H7 (cell line): ENCODE results near the gene FLVCR2. TPM values are rescaled to one million over a fixed set of nuclear protein-coding genes. Genes with fewer than 3 reads are reported as not detected.
"Not testable (repeated sequence)": the region's sequence is repeated elsewhere in the genome, so short reads cannot be mapped to it uniquely, and the experiment has no call there.

Experiments used
- DNase-seq: peaks from one replicate; pipeline ENCODE4 v3.0.0; 2012
- H3K27me3 ChIP-seq: 2 replicates; pipeline ENCODE4 v1.6.0; 2011; ENCODE audit warnings: mild to moderate bottlenecking, low read length; ENCODE audit not compliant: control insufficient read depth, insufficient read depth
- H3K36me3 ChIP-seq: replicated peaks from 2 replicates; pipeline ENCODE4 v1.5.1; 2011; ENCODE audit warnings: low read length; ENCODE audit not compliant: control insufficient read depth, insufficient read depth
- H3K4me3 ChIP-seq: 2 replicates; pipeline ENCODE4 v1.5.1; 2011; ENCODE audit warnings: low read depth, mild to moderate bottlenecking, control low read depth, low read length, moderate library complexity; ENCODE audit not compliant: insufficient read depth
- total RNA-seq: library from RNA; depleted of rRNA; stranded (reverse); fragments of >200 nt; shearing (Covaris generic); gene quantifications from 2 replicates; pipeline ENCODE4 v1.2.3, GENCODE V29; 2014

FLVCR2 gene
- total RNA-seq, 1 experiment from 2014 or later, result 2.7 TPM

GRCh38 chr14:75595226-75595625 is 16.8 kb downstream of the FLVCR2 start:
- no peak for DNase-seq
- H3K36me3 ChIP-seq, result no peaks in the 10 kb centered on the region
- H3K27me3 ChIP-seq, result no peaks in the 10 kb centered on the region
- no peak overlapping the region for H3K4me3 ChIP-seq

- Histone ChIP-seq H3K4me3 (no peak overlapping the region), H3K27me3 (no peaks in the 10 kb centered on the region), H3K36me3 (no peaks in the 10 kb centered on the region)
- no peak for DNase-seq
These were observed 18.7 kb downstream of the FLVCR2 start for GRCh38 chr14:75597149-75597548.

GRCh38 chr14:75600100-75600499 is 21.7 kb downstream of the FLVCR2 start:
- not testable (repeated sequence) for DNase-seq, H3K4me3 ChIP-seq, H3K36me3 ChIP-seq, H3K27me3 ChIP-seq

- H3K27me3 ChIP-seq, DNase-seq: not testable (repeated sequence)
These were observed 22.6 kb downstream of the FLVCR2 start for GRCh38 chr14:75601061-75601460.

GRCh38 chr14:75602503-75602902 is 24.1 kb downstream of the FLVCR2 start:
- Histone ChIP-seq H3K27me3 (no peaks in the 10 kb centered on the region), H3K4me3 (no peak overlapping the region)

More at GRCh38 chr14:75601061-75601460, 22.6 kb downstream of the FLVCR2 start:
- not testable (repeated sequence) for H3K36me3 ChIP-seq, H3K4me3 ChIP-seq

GRCh38 chr14:75604979-75605851 is 26.8 kb downstream of the FLVCR2 start:
- Histone ChIP-seq H3K36me3 (no peaks in the 10 kb centered on the region), H3K4me3 (no peak overlapping the region), H3K27me3 (no peaks in the 10 kb centered on the region)
- no peak for DNase-seq

More at GRCh38 chr14:75602503-75602902, 24.1 kb downstream of the FLVCR2 start:
- H3K36me3 ChIP-seq, result no peaks in the 10 kb centered on the region
- no peak for DNase-seq

GRCh38 chr14:75605916-75606315 is 27.5 kb downstream of the FLVCR2 start:
- no peak for DNase-seq
- Histone ChIP-seq H3K4me3 (no peak overlapping the region), H3K27me3 (no peaks in the 10 kb centered on the region), H3K36me3 (no peaks in the 10 kb centered on the region)

- H3K36me3 ChIP-seq, result no peaks in the 10 kb centered on the region
- no peak overlapping the region for H3K4me3 ChIP-seq
- DNase-seq, result no peak
- H3K27me3 ChIP-seq, result no peaks in the 10 kb centered on the region
These were observed 28.6 kb downstream of the FLVCR2 start for GRCh38 chr14:75607044-75607443.

GRCh38 chr14:75607842-75608640 is 29.6 kb downstream of the FLVCR2 start:
- no peaks in the 10 kb centered on the region for H3K27me3 ChIP-seq
- no peak for DNase-seq
- H3K4me3 ChIP-seq, result no peak overlapping the region
- H3K36me3 ChIP-seq, result no peaks in the 10 kb centered on the region

- no peaks in the 10 kb centered on the region for H3K36me3 ChIP-seq
- no peak for DNase-seq
- H3K4me3 ChIP-seq, result no peak overlapping the region
- no peaks in the 10 kb centered on the region for H3K27me3 ChIP-seq
These were observed 30.7 kb downstream of the FLVCR2 start for GRCh38 chr14:75609116-75609515.

- Histone ChIP-seq H3K4me3 (no peak overlapping the region), H3K36me3 (no peaks in the 10 kb centered on the region), H3K27me3 (no peaks in the 10 kb centered on the region)
- DNase-seq, result no peak
These were observed 31.4 kb downstream of the FLVCR2 start for GRCh38 chr14:75609606-75610475.

GRCh38 chr14:75610834-75611233 is 32.4 kb downstream of the FLVCR2 start:
- DNase-seq, result no peak
- H3K27me3 ChIP-seq, result no peaks in the 10 kb centered on the region
- H3K36me3 ChIP-seq, result no peaks in the 10 kb centered on the region
- H3K4me3 ChIP-seq, result no peak overlapping the region

- no peaks in the 10 kb centered on the region for H3K27me3 ChIP-seq
- no peak for DNase-seq
- no peaks in the 10 kb centered on the region for H3K36me3 ChIP-seq
- H3K4me3 ChIP-seq, result no peak overlapping the region
These were observed 33.7 kb downstream of the FLVCR2 start for GRCh38 chr14:75612157-75612556.

- Histone ChIP-seq H3K4me3 (no peak overlapping the region), H3K27me3 (no peaks in the 10 kb centered on the region), H3K36me3 (no peaks in the 10 kb centered on the region)
- no peak for DNase-seq
These were observed 35.8 kb downstream of the FLVCR2 start for GRCh38 chr14:75614179-75614578.
